HepG2 (cell line): Measurements from ENCODE around the gene GLRX2. TPM values are rescaled to one million over a fixed set of nuclear protein-coding genes. Genes with fewer than 3 reads are reported as not detected.
A peak's percentile ranks its signal among the peaks of the same experiment; 100 is the strongest.

Experiments
- AFF4 ChIP-seq: sonication (generic); formaldehyde crosslinking; IDR thresholded peaks from 2 replicates; pipeline ENCODE4 v1.4.0; 2020; ENCODE audit warnings: missing genetic modification reagents
- ASH2L ChIP-seq: fragments of 300-600, 200-600 bp; sonication (generic); IDR thresholded peaks from 2 replicates; pipeline ENCODE4 v1.7.0; 2017; ENCODE audit warnings: low read depth, mild to moderate bottlenecking, moderate library complexity, mixed read lengths, low read length; ENCODE audit not compliant: insufficient read length
- FOSL1 ChIP-seq: sonication (generic); formaldehyde crosslinking; IDR thresholded peaks from 2 replicates; pipeline ENCODE4 v1.9.0; 2021; ENCODE audit warnings: missing genetic modification reagents, borderline replicate concordance
- GRHL1 ChIP-seq: sonication (generic); formaldehyde crosslinking; conservative IDR thresholded peaks from 2 replicates; pipeline ENCODE4 v1.8.0; 2022; ENCODE audit warnings: missing genetic modification reagents
- HNF4A ChIP-seq: sonication (generic); formaldehyde crosslinking; IDR thresholded peaks from 2 replicates; pipeline ENCODE4 v1.4.0; 2020; ENCODE audit warnings: missing genetic modification reagents
- HOXD1 ChIP-seq: sonication (generic); formaldehyde crosslinking; IDR thresholded peaks from 2 replicates; pipeline ENCODE4 v1.5.0; 2020; ENCODE audit warnings: missing genetic modification reagents
- KLF6 ChIP-seq: IDR thresholded peaks from 2 replicates; pipeline ENCODE4 v1.8.0; 2016; ENCODE audit warnings: missing biosample characterization, missing genetic modification reagents
- KMT2B ChIP-seq: IDR thresholded peaks from 2 replicates; pipeline ENCODE4 v1.6.1; 2016; ENCODE audit warnings: missing genetic modification reagents, missing compliant biosample characterization
- MAF1 ChIP-seq: sonication (generic); formaldehyde crosslinking; IDR thresholded peaks from 2 replicates; pipeline ENCODE4 v1.5.0; 2020; ENCODE audit warnings: missing genetic modification reagents, borderline replicate concordance
- MAFK ChIP-seq, 2 experiments: IDR thresholded peaks in 1 of 2; conservative IDR thresholded peaks in 1 of 2; 2 replicates each; pipeline ENCODE4 v1.6.1; 2011; ENCODE audit warnings: improper control_type of control experiment in 2 of 2, low read length in 2 of 2
- PRDM10 ChIP-seq: sonication (generic); formaldehyde crosslinking; IDR thresholded peaks from 2 replicates; pipeline ENCODE4 v1.4.0; 2020; ENCODE audit warnings: low read depth, missing genetic modification reagents
- SMAD9 ChIP-seq: sonication (generic); formaldehyde crosslinking; IDR thresholded peaks from 2 replicates; pipeline ENCODE4 v1.5.1; 2020; ENCODE audit warnings: mild to moderate bottlenecking, missing genetic modification reagents
- SOX13 ChIP-seq, 3 experiments: fragments of 450-650 bp in 1 of 3; sonication (generic) in 1 of 3; formaldehyde crosslinking in 1 of 3; IDR thresholded peaks in 2 of 3; conservative IDR thresholded peaks in 1 of 3; 2 replicates each; pipeline versions ENCODE4 v1.5.0 to v1.6.1; 2016 to 2020; ENCODE audit warnings: antibody characterized with exemption in 1 of 3, mild to moderate bottlenecking in 1 of 3, missing compliant biosample characterization in 1 of 3, missing genetic modification reagents in 1 of 3, moderate library complexity in 1 of 3
- SP1 ChIP-seq, 2 experiments: fragments of 450-650 bp in 1 of 2; sonication (generic) in 1 of 2; formaldehyde crosslinking in 1 of 2; IDR thresholded peaks; 2 replicates each; pipeline versions ENCODE4 v1.4.0 to v1.6.1; 2016 to 2020; ENCODE audit warnings: missing genetic modification reagents in 1 of 2
- SP4 ChIP-seq: sonication (generic); formaldehyde crosslinking; IDR thresholded peaks from 2 replicates; pipeline ENCODE4 v1.8.1; 2023; ENCODE audit warnings: mild to moderate bottlenecking, missing genetic modification reagents
- TEAD3 ChIP-seq: optimal IDR thresholded peaks from 2 replicates; pipeline ENCODE3; 2016; ENCODE audit warnings: borderline replicate concordance
- ZNF615 ChIP-seq: sonication (generic); formaldehyde crosslinking; IDR thresholded peaks from 2 replicates; pipeline ENCODE4 v1.5.0; 2020; ENCODE audit warnings: mild to moderate bottlenecking, missing genetic modification reagents, borderline replicate concordance
- polyA plus RNA-seq, 8 experiments: library from polyadenylated mRNA; depleted of rRNA in 3 of 8; stranded (reverse) in 7 of 8; unstranded in 1 of 8; fragments of >200 nt; fragmentation: Illumina TruSeq in 4 of 8; extraction: Trizol in 4 of 8; gene quantifications; 2 replicates each; pipeline versions ENCODE4 v1.2.1 to v1.2.3, GENCODE V29; 2011 to 2016; ENCODE audit warnings: low read depth in 4 of 8, missing spikeins in 1 of 8, mixed read lengths in 1 of 8; ENCODE audit not compliant: insufficient read depth in 1 of 8
- total RNA-seq, 5 experiments: library from RNA; depleted of rRNA; stranded (reverse); fragments of >200 nt; fragmentation: Illumina TruSeq; extraction: Trizol; gene quantifications; 2 replicates each; pipeline ENCODE4 v1.2.3, GENCODE V29; 2016; ENCODE audit warnings: low read depth in 1 of 5
- TF ChIP-seq, protein P1 (sequence below): sonication (generic); formaldehyde crosslinking; IDR thresholded peaks from 2 replicates; pipeline ENCODE4 v1.8.0; 2022; ENCODE audit warnings: missing genetic modification reagents, low read depth, mild to moderate bottlenecking, borderline replicate concordance

GLRX2 gene
- total and polyA plus RNA-seq, 2 of the 13 experiments (the other 11 are each of a cell fraction or from before 2014, with no cell fraction given) = 11.9 to 39.0 TPM

DNA sequence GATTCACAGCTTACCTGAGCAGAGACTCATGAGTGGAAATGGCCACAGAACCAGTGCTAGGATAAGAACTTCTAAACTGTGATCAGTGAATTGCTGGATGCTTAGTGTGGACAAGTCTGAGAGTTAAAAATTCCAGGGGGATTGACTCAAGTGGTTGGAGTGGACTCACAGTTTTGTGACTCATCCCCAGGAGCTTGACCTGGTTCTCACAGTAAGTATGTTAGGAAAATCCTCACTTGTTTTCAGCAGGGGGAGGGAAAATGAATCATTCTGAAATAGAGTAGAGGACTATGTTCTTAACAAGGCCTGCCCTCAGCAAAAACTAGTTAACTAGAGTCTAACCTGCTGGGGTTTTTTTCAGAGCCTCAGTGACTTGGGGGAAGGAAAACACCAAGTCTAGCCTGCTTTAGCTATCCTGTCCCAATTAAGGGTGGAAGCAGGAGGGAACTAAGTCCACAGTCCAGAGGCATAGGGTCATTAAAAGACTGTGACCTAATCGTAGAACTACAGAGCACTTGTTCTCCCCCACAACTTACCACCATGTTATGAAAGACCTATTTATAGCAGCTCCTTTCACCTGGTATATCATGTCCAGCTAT, 10.5 kb upstream of the GLRX2 start (continued):
- TF ChIP-seq GRHL1 (CRISPR knock-in tag) (no peak), KMT2B (CRISPR knock-in tag) (no peak), PRDM10 (0 out of 2 replicates have a peak, but pooled peaks have one; percentile 17), TEAD3 (peak; percentile 41), SMAD9 (CRISPR knock-in tag) (no peak), SP1 (IDR thresholded peaks at IDR 0.05) (no peak), SP1 (CRISPR knock-in tag; IDR thresholded peaks at IDR 0.05) (no peak), AFF4 (no peak), SP4 (no peak), MAFK (conservative IDR thresholded peaks at IDR 0.05 in 1 of 2, IDR thresholded peaks at IDR 0.05 in 1 of 2; ENCODE audit: low read length in 2 of 2) (peak in 1 of 2 experiments; percentile 21; a peak in 1 of 4 replicates), ASH2L (peak; percentile 76), SOX13 (IDR thresholded peaks at IDR 0.05) (no peak), SOX13 (CRISPR knock-in tag; conservative IDR thresholded peaks at IDR 0.05 in 1 of 2, IDR thresholded peaks at IDR 0.05 in 1 of 2) (peak in 1 of 2 experiments; percentile 30; a peak in 1 of 4 replicates), FOSL1 (CRISPR knock-in tag) (0 out of 2 replicates have a peak, but pooled peaks have one; percentile 34), ZNF615 (CRISPR knock-in tag) (no peak), MAF1 (no peak), KLF6 (CRISPR knock-in tag) (no peak), HNF4A (CRISPR knock-in tag) (peak; percentile 82), HOXD1 (CRISPR knock-in tag) (no peak)
- TF ChIP-seq, protein P1, sequence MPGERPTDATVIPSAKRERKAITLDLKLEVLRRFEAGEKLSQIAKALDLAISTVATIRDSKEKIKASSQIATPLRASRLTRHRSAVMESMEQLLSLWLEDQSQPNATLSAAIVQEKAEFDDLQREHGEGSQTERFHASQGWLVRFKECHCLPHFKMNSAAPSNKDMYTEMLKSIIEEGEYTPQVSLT (CRISPR knock-in tag) = no peak
